ENCODE data around the gene GLG1. TPM values are rescaled to one million over a fixed set of nuclear protein-coding genes. Genes with fewer than 3 reads are reported as not detected.

The GLG1 gene
- polyA plus RNA-seq, 2 of the 4 experiments (the other 2 are of a cell fraction) = 51.9 to 90.6 TPM

DNA sequence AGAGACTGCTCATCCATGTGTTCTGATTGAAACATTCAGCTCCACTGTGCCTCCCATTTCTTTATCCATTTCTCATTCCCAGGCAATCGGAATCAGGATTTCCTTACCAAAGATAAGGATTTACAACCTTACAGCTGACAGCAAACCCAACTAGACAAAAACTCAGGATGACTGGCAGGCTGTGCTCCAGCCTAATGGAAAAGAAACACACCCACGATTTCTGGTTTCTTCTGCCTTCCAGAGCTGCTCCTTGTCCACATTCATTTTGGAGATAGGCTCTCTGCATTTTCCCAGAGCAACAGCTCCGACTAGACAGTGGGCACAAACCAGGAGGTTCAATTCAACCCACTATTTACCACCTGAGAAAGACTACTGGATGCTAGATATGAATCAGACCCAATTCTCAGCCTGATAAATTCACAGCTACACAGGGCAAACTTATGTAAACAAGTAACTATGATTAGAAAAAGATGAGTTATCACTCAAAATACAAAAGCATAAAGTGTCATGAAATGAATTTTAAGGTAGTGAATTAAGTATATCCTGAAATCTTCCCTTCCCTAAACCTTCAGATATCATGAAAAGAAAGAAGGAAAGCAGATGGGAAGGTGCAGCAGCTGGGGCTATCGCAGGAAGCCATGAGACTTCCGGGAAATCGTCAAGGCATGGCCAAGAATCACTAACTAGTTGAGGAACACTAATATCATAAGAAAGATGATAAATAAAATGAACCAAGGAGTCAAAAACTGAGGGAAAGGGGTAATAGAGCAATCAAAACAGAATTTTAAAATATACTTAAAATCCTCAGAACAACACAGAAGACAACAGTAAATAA lies 140.8 kb downstream of the GLG1 start (continued):
- TF ChIP-seq FOSL2 (IDR thresholded peaks at IDR 0.05) (no peak), FOSL2 (CRISPR knock-in tag; IDR thresholded peaks at IDR 0.05) (no peak)

DNA sequence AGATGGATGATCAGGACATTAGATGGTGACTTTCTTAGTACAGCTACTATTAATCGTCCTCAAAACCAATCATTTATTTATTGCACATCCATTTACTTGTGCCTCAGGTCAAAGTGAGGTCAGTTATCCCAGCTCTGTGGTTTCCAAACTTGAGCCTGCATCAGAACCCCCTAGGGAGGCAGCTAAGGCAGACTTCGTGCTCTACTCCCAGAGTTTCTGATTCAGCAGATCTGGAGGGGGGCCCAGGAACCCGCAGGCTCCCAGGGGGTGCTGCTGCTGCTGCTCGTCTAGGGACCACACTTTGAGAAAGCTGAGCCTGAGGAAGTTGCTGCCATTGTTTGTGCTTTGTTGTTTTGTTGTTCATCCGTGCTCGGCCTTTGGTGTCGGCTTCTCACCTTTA lies 141.6 kb downstream of the GLG1 start:
- CTCF ChIA-PET = interaction anchor here (1.0 to 1.6 kb wide), 2 partner anchors 14 to 157 kb away, joined by 3 to 5 read pairs; no protein-coding TSS in a partner anchor

DNA sequence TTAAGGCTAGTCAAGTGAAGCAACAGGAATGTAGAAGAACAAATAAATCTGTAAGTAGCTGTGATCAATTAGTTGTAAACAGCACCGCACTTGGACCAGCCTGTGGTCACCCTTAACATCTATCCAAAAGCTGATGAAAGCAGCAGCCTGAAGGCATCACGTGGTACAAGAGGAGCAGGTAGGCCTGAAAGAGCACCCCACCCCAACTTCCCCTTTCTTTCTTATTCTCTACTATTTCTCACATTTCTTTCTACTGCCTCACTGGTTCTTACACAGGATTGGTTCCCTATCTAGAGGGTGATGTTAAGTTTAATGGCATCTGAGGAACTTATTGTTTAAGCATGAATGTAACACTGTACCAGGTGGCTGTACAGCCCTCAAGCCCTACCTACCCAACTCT lies 143.0 kb downstream of the GLG1 start:
- 96% methylated on average over 2 of the region's 2 CpGs for WGBS (ENCODE audit: missing lambda C conversion rate)
- CTCF ChIA-PET = no interaction called here
- Histone ChIP-seq H3K9me3 (no peaks in the 10 kb centered on the region), H3K27ac (no peak overlapping the region), H3K4me3 (no peak overlapping the region), H3K4me2 (no peak overlapping the region), H3K4me1 (no peaks in the 10 kb centered on the region)
- TF ChIP-seq TFCP2L1 (CRISPR knock-in tag; IDR thresholded peaks at IDR 0.05) = no peak
- TF ChIP-seq RCOR1 (IDR thresholded peaks at IDR 0.05; ENCODE audit: low read depth, low read length) = no peak
- no peak for DNase-seq (ENCODE audit: low read depth in 1 of 2, low spot score in 1 of 2)
- no peak for ATAC-seq
- POLR2A ChIA-PET = no interaction called here
- FAIRE-seq = no peak

More for the DNA sequence above, 141.6 kb downstream of the GLG1 start:
- Histone ChIP-seq H3K4me2 (no peak overlapping the region), H3K27ac (no peak overlapping the region), H3K4me3 (no peak overlapping the region), H3K9me3 (no peaks in the 10 kb centered on the region), H3K4me1 (no peaks in the 10 kb centered on the region)
- TF ChIP-seq RFX5 (IDR thresholded peaks at IDR 0.05) (no peak), ZSCAN20 (CRISPR knock-in tag; IDR thresholded peaks at IDR 0.05) (no peak), MAFK (IDR thresholded peaks at IDR 0.05; ENCODE audit: partially characterized antibody) (no peak), SREBF2 (IDR thresholded peaks at IDR 0.05) (no peak), PHF8 (IDR thresholded peaks at IDR 0.05; ENCODE audit: borderline replicate concordance, low read depth) (no peak), RAD21 (conservative IDR thresholded peaks at IDR 0.05 in 1 of 2, IDR thresholded peaks at IDR 0.05 in 1 of 2) (no peak), FOSL2 (IDR thresholded peaks at IDR 0.05) (no peak), FOSL2 (CRISPR knock-in tag; IDR thresholded peaks at IDR 0.05) (no peak), HOXA7 (CRISPR knock-in tag; IDR thresholded peaks at IDR 0.05) (no peak), NFE2L2 (conservative IDR thresholded peaks at IDR 0.05; ENCODE audit: low read length) (no peak), ESRRA (IDR thresholded peaks at IDR 0.05; ENCODE audit: borderline replicate concordance, low read length) (no peak), CBX2 (IDR thresholded peaks at IDR 0.05; ENCODE audit: borderline replicate concordance, low read depth) (no peak)
- TF ChIP-seq, protein P1, sequence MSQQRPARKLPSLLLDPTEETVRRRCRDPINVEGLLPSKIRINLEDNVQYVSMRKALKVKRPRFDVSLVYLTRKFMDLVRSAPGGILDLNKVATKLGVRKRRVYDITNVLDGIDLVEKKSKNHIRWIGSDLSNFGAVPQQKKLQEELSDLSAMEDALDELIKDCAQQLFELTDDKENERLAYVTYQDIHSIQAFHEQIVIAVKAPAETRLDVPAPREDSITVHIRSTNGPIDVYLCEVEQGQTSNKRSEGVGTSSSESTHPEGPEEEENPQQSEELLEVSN (IDR thresholded peaks at IDR 0.05; ENCODE audit: borderline replicate concordance, low read depth) = no peak
- TF ChIP-seq, protein P2, sequence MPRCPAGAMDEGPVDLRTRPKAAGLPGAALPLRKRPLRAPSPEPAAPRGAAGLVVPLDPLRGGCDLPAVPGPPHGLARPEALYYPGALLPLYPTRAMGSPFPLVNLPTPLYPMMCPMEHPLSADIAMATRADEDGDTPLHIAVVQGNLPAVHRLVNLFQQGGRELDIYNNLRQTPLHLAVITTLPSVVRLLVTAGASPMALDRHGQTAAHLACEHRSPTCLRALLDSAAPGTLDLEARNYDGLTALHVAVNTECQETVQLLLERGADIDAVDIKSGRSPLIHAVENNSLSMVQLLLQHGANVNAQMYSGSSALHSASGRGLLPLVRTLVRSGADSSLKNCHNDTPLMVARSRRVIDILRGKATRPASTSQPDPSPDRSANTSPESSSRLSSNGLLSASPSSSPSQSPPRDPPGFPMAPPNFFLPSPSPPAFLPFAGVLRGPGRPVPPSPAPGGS (IDR thresholded peaks at IDR 0.05) = no peak
- 89% methylated on average over 7 of the region's 7 CpGs for WGBS (ENCODE audit: missing lambda C conversion rate)
- DNase-seq (ENCODE audit: low read depth in 1 of 2, low spot score in 1 of 2) = no peak
- no peak for ATAC-seq
- POLR2A ChIA-PET = no interaction called here
- FAIRE-seq = no peak

DNA sequence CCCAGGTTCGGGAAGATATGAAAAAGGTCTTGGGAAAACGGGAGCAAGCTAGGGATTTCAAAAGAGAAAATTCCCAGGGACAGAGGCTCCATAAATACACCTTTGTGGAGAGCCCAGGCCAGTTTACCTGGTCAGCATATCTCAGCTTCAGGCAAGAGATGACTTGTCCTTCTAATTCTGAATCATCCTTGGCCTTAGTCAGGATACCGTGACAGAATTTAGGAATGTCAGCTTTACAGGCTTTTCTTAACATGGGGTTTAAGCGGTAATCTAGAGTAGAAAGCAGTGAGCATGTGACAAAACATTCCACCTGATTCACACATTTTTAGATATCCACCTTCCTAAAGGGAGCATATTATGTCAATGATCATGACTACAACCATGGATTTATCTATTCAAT lies 144.6 kb downstream of the GLG1 start:
- no peak overlapping the region for H3K4me2 ChIP-seq
- ATAC-seq (no peak), DNase-seq (ENCODE audit: low read depth in 1 of 2, low spot score in 1 of 2) (no peak), FAIRE-seq (no peak)
- ChIA-PET CTCF (no interaction called here), POLR2A (no interaction called here)
- H3K4me1 ChIP-seq = no peaks in the 10 kb centered on the region
- WGBS (ENCODE audit: missing lambda C conversion rate) = 89% methylated on average over 4 of the region's 4 CpGs
- no peaks in the 10 kb centered on the region for H3K9me3 ChIP-seq
- H3K4me3 ChIP-seq = no peak overlapping the region
- H3K27ac ChIP-seq = no peak overlapping the region
- TF ChIP-seq HEYL (CRISPR knock-in tag; IDR thresholded peaks at IDR 0.05) = no peak
- no peak for TF ChIP-seq ZFP36 (IDR thresholded peaks at IDR 0.05; ENCODE audit: borderline replicate concordance, partially characterized antibody)
- TF ChIP-seq, protein P3, sequence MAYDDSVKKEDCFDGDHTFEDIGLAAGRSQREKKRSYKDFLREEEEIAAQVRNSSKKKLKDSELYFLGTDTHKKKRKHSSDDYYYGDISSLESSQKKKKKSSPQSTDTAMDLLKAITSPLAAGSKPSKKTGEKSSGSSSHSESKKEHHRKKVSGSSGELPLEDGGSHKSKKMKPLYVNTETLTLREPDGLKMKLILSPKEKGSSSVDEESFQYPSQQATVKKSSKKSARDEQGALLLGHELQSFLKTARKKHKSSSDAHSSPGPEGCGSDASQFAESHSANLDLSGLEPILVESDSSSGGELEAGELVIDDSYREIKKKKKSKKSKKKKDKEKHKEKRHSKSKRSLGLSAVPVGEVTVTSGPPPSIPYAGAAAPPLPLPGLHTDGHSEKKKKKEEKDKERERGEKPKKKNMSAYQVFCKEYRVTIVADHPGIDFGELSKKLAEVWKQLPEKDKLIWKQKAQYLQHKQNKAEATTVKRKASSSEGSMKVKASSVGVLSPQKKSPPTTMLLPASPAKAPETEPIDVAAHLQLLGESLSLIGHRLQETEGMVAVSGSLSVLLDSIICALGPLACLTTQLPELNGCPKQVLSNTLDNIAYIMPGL (CRISPR knock-in tag; IDR thresholded peaks at IDR 0.05; ENCODE audit: borderline replicate concordance) = no peak
- TF ChIP-seq RCOR1 (IDR thresholded peaks at IDR 0.05; ENCODE audit: low read depth, low read length) = no peak
- no peak for TF ChIP-seq POLR2A (IDR thresholded peaks at IDR 0.05; ENCODE audit: low read length)
- no peak for TF ChIP-seq KDM1A (IDR thresholded peaks at IDR 0.05; ENCODE audit: low read depth)
- no peak for TF ChIP-seq CEBPB (IDR thresholded peaks at IDR 0.05)
- TF ChIP-seq FOSB (CRISPR knock-in tag; IDR thresholded peaks at IDR 0.05) = no peak
- no peak for TF ChIP-seq CBX8 (IDR thresholded peaks at IDR 0.05)
- no peak for TF ChIP-seq EP300 (IDR thresholded peaks at IDR 0.05)
- TF ChIP-seq PHF8 (IDR thresholded peaks at IDR 0.05; ENCODE audit: borderline replicate concordance, low read depth) = no peak
- no peak for TF ChIP-seq ESRRA (IDR thresholded peaks at IDR 0.05; ENCODE audit: borderline replicate concordance, low read length)
- TF ChIP-seq MAZ (IDR thresholded peaks at IDR 0.05; ENCODE audit: borderline replicate concordance, low read depth, low read length) = no peak
- no peak for TF ChIP-seq POLR2AphosphoS2 (conservative IDR thresholded peaks at IDR 0.05; ENCODE audit: low read length)
- TF ChIP-seq, protein P4, sequence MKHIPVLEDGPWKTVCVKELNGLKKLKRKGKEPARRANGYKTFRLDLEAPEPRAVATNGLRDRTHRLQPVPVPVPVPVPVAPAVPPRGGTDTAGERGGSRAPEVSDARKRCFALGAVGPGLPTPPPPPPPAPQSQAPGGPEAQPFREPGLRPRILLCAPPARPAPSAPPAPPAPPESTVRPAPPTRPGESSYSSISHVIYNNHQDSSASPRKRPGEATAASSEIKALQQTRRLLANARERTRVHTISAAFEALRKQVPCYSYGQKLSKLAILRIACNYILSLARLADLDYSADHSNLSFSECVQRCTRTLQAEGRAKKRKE (CRISPR knock-in tag; IDR thresholded peaks at IDR 0.05; ENCODE audit: low read depth) = no peak
- no peak for TF ChIP-seq BHLHE40 (IDR thresholded peaks at IDR 0.05; ENCODE audit: low read depth, low read length)

Data from A549 (cell line).